Fibroblast of lung (primary cell): ENCODE data around the gene HGFAC. TPM values are rescaled to one million over a fixed set of nuclear protein-coding genes. Genes with fewer than 3 reads are reported as not detected.

ENCODE experiments used
- DNase-seq, 2 donors: peaks; one replicate each; pipeline versions ENCODE4 v3.0.0 to v3.0.0-alpha.2; 2010; ENCODE audit warnings: low read depth in 2 of 2
- H2AFZ ChIP-seq: 2 replicates; pipeline ENCODE4 v1.5.1; 2012; ENCODE audit warnings: low read length, control low read depth, inconsistent platforms
- H3K27ac ChIP-seq: 2 replicates; pipeline ENCODE4 v1.5.1; 2011; ENCODE audit warnings: low read length, control low read depth; ENCODE audit not compliant: insufficient read depth
- H3K27me3 ChIP-seq: 2 replicates; pipeline ENCODE4 v1.5.1; 2011; ENCODE audit warnings: mild to moderate bottlenecking, low read length; ENCODE audit not compliant: control insufficient read depth, insufficient read depth
- H3K36me3 ChIP-seq: 2 replicates; pipeline ENCODE4 v1.5.1; 2011; ENCODE audit warnings: low read length; ENCODE audit not compliant: control insufficient read depth, insufficient read depth
- H3K4me1 ChIP-seq: 2 replicates; pipeline ENCODE4 v1.5.1; 2011; ENCODE audit warnings: low read length; ENCODE audit not compliant: control insufficient read depth, insufficient read depth; ENCODE audit errors: extremely low read depth
- H3K4me2 ChIP-seq: 2 replicates; pipeline ENCODE4 v1.5.1; 2011; ENCODE audit warnings: low read length, control low read depth; ENCODE audit not compliant: insufficient read depth; ENCODE audit errors: extremely low read depth
- H3K4me3 ChIP-seq, 4 experiments: fragments of 200-600 bp in 1 of 4; sonication (generic) in 1 of 4; replicated peaks in 1 of 4; 2 replicates each; pipeline ENCODE4 v1.5.1; 2011 to 2016; ENCODE audit warnings: low read length in 4 of 4, low read depth in 3 of 4, mild to moderate bottlenecking in 3 of 4, control low read depth in 2 of 4, inconsistent platforms in 1 of 4, mixed read lengths in 1 of 4; ENCODE audit not compliant: insufficient read depth in 1 of 4; ENCODE audit errors: control extremely low read depth in 1 of 4
- H3K79me2 ChIP-seq: 2 replicates; pipeline ENCODE4 v1.5.1; 2012; ENCODE audit warnings: mild to moderate bottlenecking, low read length, inconsistent platforms; ENCODE audit not compliant: control insufficient read depth, insufficient read depth
- H3K9ac ChIP-seq: 2 replicates; pipeline ENCODE4 v1.5.1; 2011; ENCODE audit warnings: mild to moderate bottlenecking, low read length, control low read depth; ENCODE audit not compliant: insufficient read depth
- H3K9me3 ChIP-seq: 2 replicates; pipeline ENCODE4 v1.5.1; 2012; ENCODE audit warnings: low read depth, low read length; ENCODE audit not compliant: control insufficient read depth, insufficient read depth
- H4K20me1 ChIP-seq: 2 replicates; pipeline ENCODE4 v1.5.1; 2011; ENCODE audit warnings: low read length; ENCODE audit not compliant: control insufficient read depth, insufficient read depth; ENCODE audit errors: extremely low read depth
- EZH2 ChIP-seq: IDR thresholded peaks from 2 replicates; pipeline ENCODE4 v1.5.1; 2012; ENCODE audit warnings: low read length, control low read depth, mild to moderate bottlenecking; ENCODE audit errors: missing control alignments
- polyA plus RNA-seq, 2 donors: library from polyadenylated mRNA; depleted of rRNA in 1 of 2; stranded (reverse) in 1 of 2; unstranded in 1 of 2; fragments of >200 nt; gene quantifications; 2 replicates each; pipeline ENCODE4 v1.2.1, GENCODE V29; 2011 to 2012; ENCODE audit warnings: missing spikeins in 1 of 2
- total RNA-seq: library from RNA; depleted of rRNA; stranded (reverse); fragments of >200 nt; gene quantifications from 2 replicates; pipeline ENCODE4 v1.2.1, GENCODE V29; 2014
- TF ChIP-seq, protein P1 (sequence below), 2 donors: IDR thresholded peaks in 1 of 2; conservative IDR thresholded peaks in 1 of 2; 1 replicate in 1 of 2; 2 replicates in 1 of 2; pipeline ENCODE4 v1.5.1; 2011 to 2012; ENCODE audit warnings: low read length in 2 of 2, control low read depth in 1 of 2, inconsistent platforms in 1 of 2, low read depth in 1 of 2, mild to moderate bottlenecking in 1 of 2

The HGFAC gene
- total and polyA plus RNA-seq, 2 donors (not counting 1 experiment from before 2014, with no cell fraction given) = 0.33 TPM; not detected in 1

DNA sequence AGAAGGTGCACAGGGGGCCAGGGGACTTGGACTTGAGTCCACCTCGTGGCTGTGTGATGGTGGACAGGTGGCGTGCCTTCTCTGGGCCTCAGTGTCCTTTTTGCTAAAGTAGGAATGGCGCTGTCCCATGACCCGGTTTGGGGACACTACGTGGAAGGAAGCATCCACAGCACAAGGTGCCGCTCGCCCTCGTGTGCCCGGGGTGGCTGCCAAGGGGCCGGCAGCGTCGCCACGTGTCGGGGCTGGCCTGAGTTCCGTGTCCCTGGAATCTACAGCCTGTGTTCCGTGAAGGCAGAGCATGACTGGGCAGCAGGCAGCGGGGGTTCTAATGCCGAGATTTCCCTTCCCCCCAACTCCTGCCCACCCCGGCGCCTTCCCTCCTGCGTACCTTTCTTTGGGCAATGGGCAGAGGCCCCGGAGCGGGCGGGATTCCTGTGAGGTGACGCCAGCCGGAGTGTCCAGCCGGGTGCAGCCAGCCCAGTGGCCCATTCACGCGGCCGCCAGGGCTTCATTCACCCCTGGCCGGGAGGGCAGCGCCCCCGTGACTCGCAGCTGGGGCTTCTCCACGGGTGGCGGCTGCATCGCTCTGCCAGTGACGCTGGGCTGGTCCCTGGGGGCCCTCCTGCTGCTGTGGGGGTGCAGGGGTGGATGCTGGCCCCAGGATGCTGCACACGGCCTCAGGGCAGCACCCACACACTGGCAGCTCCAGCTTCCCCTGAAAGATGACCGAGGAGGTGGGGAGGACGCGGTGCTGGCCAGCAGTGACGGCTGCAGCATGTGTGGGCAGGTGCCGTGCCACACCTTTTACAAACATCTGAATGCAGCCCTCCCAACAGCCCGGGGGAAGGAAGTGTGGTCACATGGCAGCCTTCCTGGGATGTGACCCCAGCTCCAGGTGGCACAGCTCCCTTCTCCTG lies 42.5 kb downstream of the HGFAC start:
- no peak for DNase-seq
- Histone ChIP-seq H4K20me1 (no peaks in the 10 kb centered on the region), H3K4me2 (no peak overlapping the region), H3K27ac (no peak overlapping the region), H3K79me2 (no peaks in the 10 kb centered on the region), H3K9me3 (no peaks in the 10 kb centered on the region), H3K27me3 (peaks cover 16% of the 10 kb centered on the region), H2AFZ (no peak overlapping the region), H3K36me3 (no peaks in the 10 kb centered on the region), H3K4me1 (no peaks in the 10 kb centered on the region), H3K4me3 (no peak overlapping the region), H3K9ac (no peak overlapping the region)
- TF ChIP-seq, protein P1, sequence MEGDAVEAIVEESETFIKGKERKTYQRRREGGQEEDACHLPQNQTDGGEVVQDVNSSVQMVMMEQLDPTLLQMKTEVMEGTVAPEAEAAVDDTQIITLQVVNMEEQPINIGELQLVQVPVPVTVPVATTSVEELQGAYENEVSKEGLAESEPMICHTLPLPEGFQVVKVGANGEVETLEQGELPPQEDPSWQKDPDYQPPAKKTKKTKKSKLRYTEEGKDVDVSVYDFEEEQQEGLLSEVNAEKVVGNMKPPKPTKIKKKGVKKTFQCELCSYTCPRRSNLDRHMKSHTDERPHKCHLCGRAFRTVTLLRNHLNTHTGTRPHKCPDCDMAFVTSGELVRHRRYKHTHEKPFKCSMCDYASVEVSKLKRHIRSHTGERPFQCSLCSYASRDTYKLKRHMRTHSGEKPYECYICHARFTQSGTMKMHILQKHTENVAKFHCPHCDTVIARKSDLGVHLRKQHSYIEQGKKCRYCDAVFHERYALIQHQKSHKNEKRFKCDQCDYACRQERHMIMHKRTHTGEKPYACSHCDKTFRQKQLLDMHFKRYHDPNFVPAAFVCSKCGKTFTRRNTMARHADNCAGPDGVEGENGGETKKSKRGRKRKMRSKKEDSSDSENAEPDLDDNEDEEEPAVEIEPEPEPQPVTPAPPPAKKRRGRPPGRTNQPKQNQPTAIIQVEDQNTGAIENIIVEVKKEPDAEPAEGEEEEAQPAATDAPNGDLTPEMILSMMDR (conservative IDR thresholded peaks at IDR 0.05 in 1 of 2, IDR thresholded peaks at IDR 0.05 in 1 of 2; ENCODE audit: low read depth in 1 of 2, low read length in 2 of 2) = no peak
- no peak for TF ChIP-seq EZH2

DNA sequence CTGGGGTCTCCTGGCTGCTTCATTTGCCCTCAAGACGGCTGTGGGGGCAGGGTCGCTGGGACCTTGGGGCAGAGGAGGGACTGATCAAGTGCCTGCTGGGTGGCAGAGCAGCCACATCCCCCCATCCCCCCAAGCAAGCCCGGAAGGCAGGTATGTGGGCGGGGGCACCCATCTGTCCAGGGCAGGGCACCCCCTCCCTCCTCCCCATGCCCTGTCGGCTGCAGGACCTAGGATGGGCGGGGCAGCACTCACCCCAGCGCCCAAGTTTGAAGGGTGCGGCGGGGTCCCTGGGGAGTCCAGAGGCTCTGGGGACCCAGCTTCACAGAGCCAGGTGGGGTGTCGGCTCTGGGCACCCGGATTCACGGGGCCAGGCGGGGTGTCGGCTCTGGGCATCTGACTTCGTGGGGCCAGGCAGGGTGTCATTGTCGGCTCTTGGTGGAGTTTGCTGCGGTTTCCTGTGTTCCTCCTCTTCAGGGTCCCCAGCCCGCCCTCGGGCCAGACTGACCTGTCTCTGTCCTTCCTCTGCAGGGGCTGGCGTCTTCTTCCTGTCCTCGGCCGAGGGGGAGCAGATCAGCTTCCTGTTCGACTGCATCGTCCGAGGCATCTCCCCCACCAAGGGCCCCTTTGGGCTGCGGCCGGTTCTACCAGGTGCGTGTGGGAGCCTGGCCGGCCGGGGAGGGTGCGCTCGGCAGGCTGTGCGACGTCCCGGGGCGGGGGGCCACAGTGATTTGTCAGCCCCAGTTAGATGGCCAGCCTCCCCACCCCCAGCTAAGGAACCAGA lies 43.4 kb downstream of the HGFAC start:
- DNase-seq = no peak
- H3K4me1 ChIP-seq = no peaks in the 10 kb centered on the region
- H3K27ac ChIP-seq = no peak overlapping the region
- H3K79me2 ChIP-seq = no peaks in the 10 kb centered on the region
- H3K36me3 ChIP-seq = no peaks in the 10 kb centered on the region
- H3K27me3 ChIP-seq = peaks cover 16% of the 10 kb centered on the region
- no peaks in the 10 kb centered on the region for H4K20me1 ChIP-seq
- no peak overlapping the region for H3K9ac ChIP-seq
- H3K4me2 ChIP-seq = no peak overlapping the region
- TF ChIP-seq, protein P1 (conservative IDR thresholded peaks at IDR 0.05 in 1 of 2, IDR thresholded peaks at IDR 0.05 in 1 of 2; ENCODE audit: low read depth in 1 of 2, low read length in 2 of 2) = no peak
- no peak for TF ChIP-seq EZH2
- H2AFZ ChIP-seq = no peak overlapping the region
- no peak overlapping the region for H3K4me3 ChIP-seq
- H3K9me3 ChIP-seq = no peaks in the 10 kb centered on the region

DNA sequence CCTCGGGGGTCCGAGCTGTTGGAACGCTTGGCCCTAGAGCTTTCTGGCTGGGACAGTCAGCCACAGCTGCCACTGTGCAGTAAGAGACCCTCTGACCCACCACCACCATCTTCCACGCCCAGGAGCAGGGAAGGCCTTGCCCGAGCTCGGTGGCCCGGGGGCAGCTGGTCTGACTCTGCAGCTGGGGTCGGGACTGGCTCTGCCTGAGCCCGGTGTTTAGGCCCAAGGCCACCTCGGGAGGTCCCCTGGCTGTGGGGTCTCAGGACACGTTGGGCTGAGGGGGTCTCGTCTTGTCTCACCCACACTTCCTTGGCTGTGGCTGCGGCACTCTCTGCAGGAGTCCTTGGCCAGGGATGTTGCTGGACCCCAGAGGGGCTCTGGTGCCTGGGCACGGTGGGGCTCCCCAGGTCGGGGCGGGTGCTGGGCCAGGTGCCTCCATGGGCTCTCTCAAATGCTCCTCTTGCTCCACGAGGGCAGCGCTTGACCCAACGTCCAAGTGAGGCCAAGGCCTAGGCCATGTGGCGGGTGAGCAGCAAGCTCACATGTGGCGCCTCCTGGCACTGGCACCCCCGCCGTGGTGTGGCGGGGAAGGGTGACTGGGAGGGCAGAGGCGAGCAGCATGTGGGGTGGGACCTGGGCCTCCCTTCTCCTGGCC lies 44.2 kb downstream of the HGFAC start:
- Histone ChIP-seq H3K9me3 (no peaks in the 10 kb centered on the region), H3K4me2 (no peak overlapping the region), H3K4me3 (no peak overlapping the region), H3K27ac (no peak overlapping the region), H3K36me3 (no peaks in the 10 kb centered on the region), H3K9ac (no peak overlapping the region), H3K4me1 (no peaks in the 10 kb centered on the region), H4K20me1 (no peaks in the 10 kb centered on the region), H3K79me2 (no peaks in the 10 kb centered on the region), H3K27me3 (peaks cover 19% of the 10 kb centered on the region), H2AFZ (no peak overlapping the region)
- DNase-seq = no peak
- TF ChIP-seq, protein P1 (conservative IDR thresholded peaks at IDR 0.05 in 1 of 2, IDR thresholded peaks at IDR 0.05 in 1 of 2; ENCODE audit: low read depth in 1 of 2, low read length in 2 of 2) = no peak
- no peak for TF ChIP-seq EZH2
